NCI-H748 (cell line): ENCODE data around the gene PXYLP1.

ENCODE experiments used
- DNase-seq: peaks from one replicate; lab custom pipeline; 2025; ENCODE audit not compliant: unreplicated experiment; lab: John Stamatoyannopoulos, UW

The PXYLP1 gene

GRCh38 chr3:141271279-141272030 is 39.8 kb downstream of the PXYLP1 start:
- DNase-seq = no peak

GRCh38 chr3:141272906-141273662 is 41.5 kb downstream of the PXYLP1 start:
- no peak for DNase-seq

DNA sequence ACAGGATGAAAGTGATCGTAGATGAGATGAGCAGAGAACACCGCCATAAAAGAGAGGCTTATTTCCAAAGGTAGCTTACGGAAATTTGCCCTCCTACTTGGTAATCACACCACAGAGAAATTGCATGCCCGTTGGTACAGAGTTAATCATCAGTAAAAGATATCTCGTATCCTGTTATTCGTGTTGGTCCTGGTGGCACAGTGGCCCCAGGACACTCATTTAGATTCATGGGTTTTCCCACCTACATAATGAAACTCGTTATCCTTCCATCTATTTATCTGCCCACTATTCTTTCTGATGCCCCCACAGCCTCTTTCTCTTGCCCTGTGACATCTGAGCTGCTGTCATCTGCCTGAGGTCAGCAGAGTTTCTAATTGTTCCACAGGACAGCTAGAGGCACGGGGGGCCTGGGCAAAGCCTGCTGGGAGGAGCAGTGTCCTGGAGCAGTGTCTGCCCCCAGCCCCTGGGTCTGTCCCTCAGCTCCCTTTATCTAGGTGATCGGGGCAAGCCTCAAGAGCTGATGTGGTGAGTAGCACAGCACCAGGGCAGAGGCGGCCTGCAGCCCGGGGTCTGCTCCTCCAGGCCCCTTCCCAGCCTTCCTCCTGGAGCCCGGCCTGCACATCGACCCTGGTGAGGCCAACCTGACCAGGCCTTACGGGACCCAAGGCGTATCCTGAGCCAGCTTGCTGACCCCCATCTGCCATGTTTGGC is 42.2 kb downstream of the PXYLP1 start:
- no peak for DNase-seq

GRCh38 chr3:141274411-141275031 is 42.9 kb downstream of the PXYLP1 start:
- DNase-seq = no peak

- no peak for DNase-seq
These were observed 43.4 kb downstream of the PXYLP1 start for GRCh38 chr3:141275032-141275422.

GRCh38 chr3:141275511-141275910 is 43.9 kb downstream of the PXYLP1 start:
- DNase-seq = no peak

GRCh38 chr3:141275973-141276372 is 44.3 kb downstream of the PXYLP1 start:
- DNase-seq = peak; percentile 67

- DNase-seq = no peak
These were observed 44.8 kb downstream of the PXYLP1 start for GRCh38 chr3:141276398-141276797.

DNA sequence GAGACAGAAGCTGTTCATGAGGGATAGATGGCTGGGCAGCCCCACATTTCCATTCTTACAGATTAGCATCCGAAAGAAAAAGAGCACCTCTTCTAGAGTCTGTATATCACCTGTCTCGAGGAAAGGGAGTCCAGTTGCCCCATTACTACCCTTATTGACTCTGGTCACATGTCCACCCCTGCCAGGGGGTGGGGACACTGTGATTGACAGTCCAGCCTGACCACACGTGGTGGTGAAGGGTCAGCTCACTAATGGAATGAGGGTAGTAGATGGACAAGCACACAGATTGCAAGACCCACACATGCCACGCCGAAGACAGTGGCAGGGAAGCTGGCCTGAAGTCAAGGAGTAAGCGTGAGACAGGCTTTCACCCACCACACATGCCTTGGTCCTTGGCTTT is 45.8 kb downstream of the PXYLP1 start:
- DNase-seq = no peak

DNA sequence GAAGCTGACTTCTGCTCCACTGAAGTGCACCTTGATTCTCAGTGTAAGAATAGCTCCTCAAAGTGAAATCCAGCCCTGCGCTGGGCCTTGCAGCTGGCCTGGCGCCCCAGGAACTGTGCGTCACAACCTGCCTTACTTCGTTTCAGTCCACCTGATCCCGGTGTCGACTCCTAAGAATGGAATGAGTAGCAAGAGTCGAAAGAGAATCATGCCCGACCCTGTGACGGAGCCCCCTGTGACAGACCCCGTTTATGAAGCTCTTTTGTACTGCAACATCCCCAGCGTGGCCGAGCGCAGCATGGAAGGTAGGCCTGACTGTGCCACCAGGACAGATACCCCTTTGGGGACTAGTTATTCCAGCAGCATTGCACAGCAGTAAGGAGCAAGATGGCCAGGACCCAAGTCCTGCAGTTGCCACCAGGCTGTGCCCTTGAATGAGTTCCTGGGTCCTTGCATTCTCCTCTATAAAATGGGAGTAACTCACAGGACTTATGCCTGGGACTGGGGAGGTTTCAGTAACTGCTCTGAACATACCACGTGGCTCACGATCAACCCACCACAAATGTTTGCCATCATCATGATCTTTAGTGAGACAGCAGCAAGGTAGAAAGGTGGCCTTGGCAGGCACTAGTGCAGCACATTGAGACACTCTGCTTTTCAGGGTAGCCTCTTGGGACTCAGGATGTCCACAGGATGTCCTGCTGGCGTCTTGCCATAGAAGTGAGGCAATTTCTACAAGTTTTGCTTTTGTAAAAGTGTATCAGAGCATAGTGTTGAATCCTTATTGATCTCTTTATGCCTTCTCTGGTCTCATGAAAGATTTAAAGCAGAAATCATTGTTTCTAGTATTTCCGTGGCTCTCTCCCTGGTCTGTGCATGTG is 46.8 kb downstream of the PXYLP1 start:
- DNase-seq = no peak

DNA sequence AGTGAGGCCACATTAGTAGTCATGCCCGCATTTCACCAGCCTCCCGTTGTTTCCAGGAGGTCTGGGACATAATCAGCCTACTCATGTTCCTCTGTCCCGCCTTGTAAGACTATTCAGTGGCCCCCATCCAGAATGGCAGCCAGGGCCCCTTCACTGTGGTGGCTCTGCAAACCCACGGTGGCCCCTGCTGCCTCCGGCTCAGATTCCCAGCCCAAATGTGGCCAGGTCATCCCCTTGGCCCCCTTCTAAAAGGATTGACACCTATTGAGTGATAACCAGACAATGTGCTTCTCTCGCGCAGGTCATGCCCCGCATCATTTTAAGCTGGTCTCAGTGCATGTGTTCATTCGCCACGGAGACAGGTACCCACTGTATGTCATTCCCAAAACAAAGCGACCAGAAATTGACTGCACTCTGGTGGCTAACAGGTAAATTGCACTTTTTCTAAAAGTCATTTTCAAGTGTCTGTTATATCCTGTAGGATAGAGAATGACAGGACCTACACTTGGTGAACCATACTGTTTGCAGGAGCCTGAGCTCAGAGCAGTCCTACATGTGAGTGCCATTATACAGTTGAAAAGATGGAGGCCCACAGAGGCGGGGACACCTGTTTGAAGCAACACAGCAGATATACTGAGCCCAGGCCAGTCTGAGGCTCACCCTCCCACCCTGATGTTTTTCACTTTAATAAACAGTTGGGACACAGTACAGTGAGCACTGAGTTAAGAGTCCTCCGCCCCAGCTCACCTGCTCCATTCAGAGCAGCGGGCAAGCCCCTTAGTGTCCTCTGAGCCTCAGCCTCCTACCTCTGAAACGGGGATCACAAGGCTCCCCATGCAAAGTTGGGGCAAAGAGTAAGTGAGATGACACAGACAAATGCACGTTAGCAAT is 47.7 kb downstream of the PXYLP1 start:
- DNase-seq = peak; percentile 42

DNA sequence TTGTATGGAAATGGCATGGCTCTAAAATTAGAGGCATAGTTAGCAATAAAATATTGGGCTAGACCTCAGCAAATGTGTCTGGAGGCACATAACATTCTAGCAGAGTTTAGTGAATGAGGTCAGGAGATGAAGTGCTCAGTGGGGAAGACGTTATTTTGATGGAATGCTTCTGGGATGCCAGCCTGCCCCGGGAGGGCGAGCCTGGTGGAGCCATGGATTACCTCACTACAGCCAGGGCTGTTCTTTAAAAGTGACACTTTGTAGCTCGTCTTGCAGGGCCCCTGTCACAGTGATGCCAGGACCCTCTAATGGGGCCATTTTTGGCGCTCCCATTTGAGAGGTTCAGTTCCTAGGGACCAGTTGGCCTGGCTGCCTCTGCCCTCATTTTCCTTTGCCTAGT is 48.5 kb downstream of the PXYLP1 start:
- no peak for DNase-seq

- no peak for DNase-seq
These were observed 49.1 kb downstream of the PXYLP1 start for GRCh38 chr3:141280690-141281089.

GRCh38 chr3:141285570-141285969 is 53.9 kb downstream of the PXYLP1 start:
- no peak for DNase-seq

GRCh38 chr3:141286856-141287255 is 55.2 kb downstream of the PXYLP1 start:
- DNase-seq = no peak

GRCh38 chr3:141287326-141287725 is 55.7 kb downstream of the PXYLP1 start:
- no peak for DNase-seq

DNA sequence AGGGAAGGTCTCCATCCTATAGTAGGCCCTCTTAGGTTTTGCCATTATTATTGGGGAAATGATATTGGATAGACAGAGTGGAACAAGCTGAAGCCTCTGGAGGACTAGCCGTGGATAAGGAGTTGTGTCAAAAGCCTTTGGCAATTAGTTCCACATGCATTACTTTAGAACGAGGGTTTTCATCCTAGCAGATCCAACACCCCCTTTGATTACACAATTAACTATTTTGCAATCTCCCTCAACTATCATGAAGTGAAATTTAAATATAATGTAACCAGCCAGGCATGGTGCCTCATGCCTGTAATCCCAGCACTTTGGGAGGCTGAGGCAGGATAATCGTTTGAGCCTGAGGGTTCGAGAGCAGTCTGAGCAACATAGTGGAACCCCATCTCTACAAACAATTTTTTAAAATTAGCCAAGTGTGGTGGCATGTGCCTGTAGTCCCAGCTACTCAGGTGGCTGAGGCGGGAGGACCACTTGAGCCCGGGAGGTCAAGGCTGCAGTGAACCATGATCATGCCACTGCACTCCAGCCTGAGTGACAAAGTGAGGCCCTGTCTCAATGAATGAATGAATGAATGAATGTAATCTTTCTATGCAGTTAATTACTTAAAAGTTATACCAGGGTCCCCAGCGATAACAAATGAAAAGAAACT is 56.8 kb downstream of the PXYLP1 start:
- no peak for DNase-seq

GRCh38 chr3:141289228-141289772 is 57.7 kb downstream of the PXYLP1 start:
- no peak for DNase-seq
